Type B pancreatic cell (in vitro differentiated cells): Measurements from ENCODE around the gene PTGDS. TPM values are rescaled to one million over a fixed set of nuclear protein-coding genes. Genes with fewer than 3 reads are reported as not detected.

Source experiments
- DNase-seq: peaks from one replicate; pipeline ENCODE4 v3.0.0; 2021; ENCODE audit warnings: mixed read lengths; ENCODE audit not compliant: unreplicated experiment; ENCODE audit errors: extremely low spot score
- H3K27ac Mint-ChIP-seq: 2 replicates; pipeline ENCODE4 v1.8.0; 2021; ENCODE audit warnings: mild to moderate bottlenecking, mixed read lengths
- H3K27me3 Mint-ChIP-seq: 2 replicates; pipeline ENCODE4 v1.8.0; 2021; ENCODE audit warnings: mixed read lengths
- H3K36me3 Mint-ChIP-seq: 2 replicates; pipeline ENCODE4 v1.8.0; 2021; ENCODE audit warnings: mixed read lengths
- H3K4me1 Mint-ChIP-seq: one replicate; pipeline ENCODE4 v1.8.0; 2021; ENCODE audit warnings: mixed read lengths; ENCODE audit not compliant: unreplicated experiment
- H3K4me3 Mint-ChIP-seq: 2 replicates; pipeline ENCODE4 v1.8.0; 2021; ENCODE audit warnings: mild to moderate bottlenecking, mixed read lengths
- H3K9me3 Mint-ChIP-seq: 2 replicates; pipeline ENCODE4 v1.8.0; 2021; ENCODE audit warnings: mixed read lengths
- CTCF ChIP-seq: fragments of 200-600 bp; sonication (generic); conservative IDR thresholded peaks from 2 replicates; pipeline ENCODE4 v1.5.0; 2021; ENCODE audit warnings: antibody characterized with exemption, mild to moderate bottlenecking
- total RNA-seq: library from RNA; stranded (reverse); gene quantifications from 2 replicates; pipeline ENCODE4 v1.2.1, GENCODE V29; 2021; ENCODE audit warnings: low replicate concordance

PTGDS gene
- total RNA-seq, 1 donor from 2014 or later: 1.7 TPM

- no peak for DNase-seq
- H3K27ac Mint-ChIP-seq: no peak overlapping the region
- no peaks in the 10 kb centered on the region for H3K9me3 Mint-ChIP-seq
- no peak for TF ChIP-seq CTCF
- no peaks in the 10 kb centered on the region for H3K27me3 Mint-ChIP-seq
- H3K36me3 Mint-ChIP-seq: no peaks in the 10 kb centered on the region
- no peaks in the 10 kb centered on the region for H3K4me1 Mint-ChIP-seq
- H3K4me3 Mint-ChIP-seq: no peak overlapping the region
Observed at GRCh38 chr9:137021979-137022661, 44.8 kb downstream of the PTGDS start.

- no peak for DNase-seq
- Mint-ChIP-seq H3K36me3 (no peaks in the 10 kb centered on the region), H3K9me3 (no peaks in the 10 kb centered on the region), H3K27ac (no peak overlapping the region), H3K4me3 (no peak overlapping the region), H3K27me3 (no peaks in the 10 kb centered on the region), H3K4me1 (no peaks in the 10 kb centered on the region)
- TF ChIP-seq CTCF: no peak
Observed at GRCh38 chr9:137022662-137023008, 45.3 kb downstream of the PTGDS start.

- Mint-ChIP-seq H3K27me3 (no peaks in the 10 kb centered on the region), H3K9me3 (no peaks in the 10 kb centered on the region), H3K4me1 (no peaks in the 10 kb centered on the region), H3K36me3 (no peaks in the 10 kb centered on the region), H3K27ac (no peak overlapping the region), H3K4me3 (no peak overlapping the region)
- no peak for TF ChIP-seq CTCF
- no peak for DNase-seq
Observed at GRCh38 chr9:137023157-137023556, 45.9 kb downstream of the PTGDS start.

- no peaks in the 10 kb centered on the region for H3K27me3 Mint-ChIP-seq
- no peak for DNase-seq
- no peak overlapping the region for H3K4me3 Mint-ChIP-seq
- no peaks in the 10 kb centered on the region for H3K9me3 Mint-ChIP-seq
- H3K36me3 Mint-ChIP-seq: no peaks in the 10 kb centered on the region
- no peak for TF ChIP-seq CTCF
- no peak overlapping the region for H3K27ac Mint-ChIP-seq
- no peaks in the 10 kb centered on the region for H3K4me1 Mint-ChIP-seq
Observed at GRCh38 chr9:137023583-137023991, 46.3 kb downstream of the PTGDS start.

GRCh38 chr9:137025517-137025966 lies 48.2 kb downstream of the PTGDS start:
- no peaks in the 10 kb centered on the region for H3K9me3 Mint-ChIP-seq
- peak overlapping the region; percentile 11 for H3K4me3 Mint-ChIP-seq
- peak; percentile 25 for TF ChIP-seq CTCF
- no peaks in the 10 kb centered on the region for H3K36me3 Mint-ChIP-seq
- no peaks in the 10 kb centered on the region for H3K27me3 Mint-ChIP-seq
- no peak overlapping the region for H3K27ac Mint-ChIP-seq
- DNase-seq: no peak
- H3K4me1 Mint-ChIP-seq: no peaks in the 10 kb centered on the region
